HEK293 (cell line): ENCODE results near the gene CACNA1H.

Experiments used
- CTCF ChIA-PET: fragments of 350-600 bp; formaldehyde crosslinking; extraction: SDS; loops from one replicate; lab custom pipeline; 2021; ENCODE audit warnings: antibody characterized with exemption; lab: Yijun Ruan, JAX
- POLR2A ChIA-PET: fragments of 300-600 bp; formaldehyde crosslinking; extraction: SDS; loops from one replicate; lab custom pipeline; 2020; ENCODE audit warnings: antibody characterized with exemption, inconsistent platforms; lab: Yijun Ruan, JAX
- H3K27ac ChIP-seq: fragments of 200-500 bp; sonication (Bioruptor generic); 2 replicates; pipeline ENCODE4 v1.5.1; 2014; ENCODE audit warnings: low read depth, low read length, control low read depth, inconsistent platforms; ENCODE audit errors: extremely low read depth
- H3K36me3 ChIP-seq, 2 experiments: fragments of 200-500 bp in 1 of 2; sonication (Bioruptor generic) in 1 of 2; 1 replicate in 1 of 2; 2 replicates in 1 of 2; pipeline ENCODE4 v1.5.1; 2014 to 2017; ENCODE audit warnings: inconsistent platforms in 2 of 2, low read length in 2 of 2; ENCODE audit not compliant: control insufficient read depth in 2 of 2, insufficient read depth in 1 of 2
- H3K4me1 ChIP-seq: fragments of 200-500 bp; sonication (Bioruptor generic); 2 replicates; pipeline ENCODE4 v1.5.1; 2014; ENCODE audit warnings: mild to moderate bottlenecking, low read length, inconsistent platforms; ENCODE audit not compliant: control insufficient read depth, insufficient read depth
- H3K4me3 ChIP-seq: 2 replicates; pipeline ENCODE4 v1.5.1; 2011; ENCODE audit warnings: low read depth, mild to moderate bottlenecking, control low read depth, low read length, moderate library complexity
- H3K9me3 ChIP-seq: fragments of 200-500 bp; sonication (Bioruptor generic); 2 replicates; pipeline ENCODE4 v1.5.1; 2014; ENCODE audit warnings: low read depth, low read length, inconsistent platforms; ENCODE audit not compliant: control insufficient read depth, insufficient read depth
- GLIS1 ChIP-seq: fragments of 450-650 bp; formaldehyde crosslinking; IDR thresholded peaks from 2 replicates; pipeline ENCODE4 v1.5.1; 2016; ENCODE audit warnings: missing biosample characterization, missing genetic modification characterization
- KLF8 ChIP-seq: fragments of 450-650 bp; formaldehyde crosslinking; IDR thresholded peaks from 2 replicates; pipeline ENCODE4 v1.5.1; 2016; ENCODE audit warnings: missing biosample characterization, missing genetic modification characterization
- KLF9 ChIP-seq: fragments of 450-650 bp; formaldehyde crosslinking; IDR thresholded peaks from 2 replicates; pipeline ENCODE4 v1.5.1; 2016; ENCODE audit warnings: missing biosample characterization, missing genetic modification characterization, low read depth
- MEIS1 ChIP-seq: sonication (generic); formaldehyde crosslinking; IDR thresholded peaks from 2 replicates; pipeline ENCODE4 v1.8.1; 2022; ENCODE audit warnings: missing genetic modification reagents, mild to moderate bottlenecking, borderline replicate concordance
- OVOL3 ChIP-seq: fragments of 450-650 bp; formaldehyde crosslinking; IDR thresholded peaks from 2 replicates; pipeline ENCODE4 v1.5.1; 2016; ENCODE audit warnings: missing biosample characterization, missing genetic modification characterization
- SCRT1 ChIP-seq: fragments of 450-650 bp; formaldehyde crosslinking; IDR thresholded peaks from 2 replicates; pipeline ENCODE4 v1.5.1; 2016; ENCODE audit warnings: missing biosample characterization, missing genetic modification characterization, borderline replicate concordance
- SP3 ChIP-seq: fragments of 450-650 bp; formaldehyde crosslinking; IDR thresholded peaks from 2 replicates; pipeline ENCODE4 v1.5.1; 2016; ENCODE audit warnings: missing biosample characterization, missing genetic modification characterization
- YY1 ChIP-seq: fragments of 450-650 bp; formaldehyde crosslinking; IDR thresholded peaks from 2 replicates; pipeline ENCODE4 v1.5.1; 2018; ENCODE audit warnings: missing biosample characterization, missing genetic modification characterization
- ZBTB49 ChIP-seq: fragments of 450-650 bp; formaldehyde crosslinking; IDR thresholded peaks from 2 replicates; pipeline ENCODE4 v1.5.1; 2016; ENCODE audit warnings: missing biosample characterization, missing genetic modification characterization, low read depth
- ZFP3 ChIP-seq: fragments of 450-650 bp; formaldehyde crosslinking; IDR thresholded peaks from 2 replicates; pipeline ENCODE4 v1.5.1; 2016; ENCODE audit warnings: low read depth, missing biosample characterization, missing genetic modification characterization
- ZFP37 ChIP-seq: fragments of 450-650 bp; formaldehyde crosslinking; IDR thresholded peaks from 2 replicates; pipeline ENCODE4 v1.5.1; 2016; ENCODE audit warnings: missing biosample characterization, missing genetic modification characterization
- ZNF155 ChIP-seq: fragments of 450-650 bp; formaldehyde crosslinking; IDR thresholded peaks from 2 replicates; pipeline ENCODE4 v1.5.1; 2016; ENCODE audit warnings: missing biosample characterization, missing genetic modification characterization
- ZNF248 ChIP-seq: fragments of 450-650 bp; formaldehyde crosslinking; IDR thresholded peaks from 2 replicates; pipeline ENCODE4 v1.5.1; 2017; ENCODE audit warnings: missing biosample characterization, missing genetic modification characterization
- ZNF266 ChIP-seq: fragments of 450-650 bp; formaldehyde crosslinking; IDR thresholded peaks from 2 replicates; pipeline ENCODE4 v1.5.1; 2016; ENCODE audit warnings: missing biosample characterization, missing genetic modification characterization, low read depth
- ZNF292 ChIP-seq: fragments of 450-650 bp; formaldehyde crosslinking; IDR thresholded peaks from 2 replicates; pipeline ENCODE4 v1.5.1; 2016; ENCODE audit warnings: low read depth, missing biosample characterization, missing genetic modification characterization, borderline replicate concordance
- ZNF394 ChIP-seq: fragments of 450-650 bp; formaldehyde crosslinking; IDR thresholded peaks from 2 replicates; pipeline ENCODE4 v1.5.1; 2016; ENCODE audit warnings: missing biosample characterization, missing genetic modification characterization, mild to moderate bottlenecking, moderate library complexity, borderline replicate concordance
- ZNF521 ChIP-seq: fragments of 450-650 bp; formaldehyde crosslinking; IDR thresholded peaks from 2 replicates; pipeline ENCODE4 v1.5.1; 2017; ENCODE audit warnings: missing biosample characterization, mild to moderate bottlenecking, missing genetic modification characterization
- ZNF561 ChIP-seq: fragments of 450-650 bp; IDR thresholded peaks from 2 replicates; pipeline ENCODE4 v1.5.1; 2018; ENCODE audit warnings: missing biosample characterization, missing genetic modification characterization, borderline replicate concordance
- ZNF580 ChIP-seq: fragments of 450-650 bp; formaldehyde crosslinking; IDR thresholded peaks from 2 replicates; pipeline ENCODE4 v1.5.1; 2016; ENCODE audit warnings: missing biosample characterization, missing genetic modification characterization
- ZNF664 ChIP-seq: fragments of 450-650 bp; formaldehyde crosslinking; IDR thresholded peaks from 2 replicates; pipeline ENCODE4 v1.5.1; 2016; ENCODE audit warnings: missing biosample characterization, missing genetic modification characterization
- ZNF76 ChIP-seq: fragments of 450-650 bp; formaldehyde crosslinking; IDR thresholded peaks from 2 replicates; pipeline ENCODE4; 2016; ENCODE audit warnings: low read depth, missing biosample characterization, missing genetic modification characterization, borderline replicate concordance
- ZSCAN23 ChIP-seq: fragments of 450-650 bp; formaldehyde crosslinking; IDR thresholded peaks from 2 replicates; pipeline ENCODE4 v1.5.1; 2016; ENCODE audit warnings: missing biosample characterization, missing genetic modification characterization
- TF ChIP-seq, protein P1 (sequence below): fragments of 450-650 bp; formaldehyde crosslinking; IDR thresholded peaks from 2 replicates; pipeline ENCODE4 v1.5.1; 2016; ENCODE audit warnings: missing biosample characterization, missing genetic modification characterization
- TF ChIP-seq, protein P2 (sequence below): fragments of 450-650 bp; formaldehyde crosslinking; IDR thresholded peaks from 2 replicates; pipeline ENCODE4 v1.5.1; 2016; ENCODE audit warnings: missing biosample characterization, missing genetic modification characterization
- TF ChIP-seq, protein P3 (sequence below): fragments of 450-650 bp; formaldehyde crosslinking; IDR thresholded peaks from 2 replicates; pipeline ENCODE4 v1.5.1; 2017; ENCODE audit warnings: missing biosample characterization, mild to moderate bottlenecking, missing genetic modification characterization, moderate library complexity
- TF ChIP-seq, protein P4 (sequence below): fragments of 450-650 bp; formaldehyde crosslinking; IDR thresholded peaks from 2 replicates; pipeline ENCODE4 v1.5.1; 2016; ENCODE audit warnings: missing biosample characterization, missing genetic modification characterization

The CACNA1H gene

GRCh38 chr16:1258906-1259759, 106.2 kb downstream of the CACNA1H start:
- Histone ChIP-seq H3K4me3 (no peak overlapping the region; the same call in 1 of the 2 replicates), H3K36me3 (no peaks in the 10 kb centered on the region), H3K9me3 (no peaks in the 10 kb centered on the region), H3K4me1 (no peaks in the 10 kb centered on the region), H3K27ac (no peak overlapping the region)
- CTCF ChIA-PET, result no interaction called here
- POLR2A ChIA-PET, result interaction anchor here (0.6 kb wide), 1 partner anchor 154 kb away, joined by 9 read pairs; no protein-coding TSS in a partner anchor
- TF ChIP-seq GLIS1 (peak; percentile 50), ZNF76 (no peak), ZNF561 (tag by site-specific recombination) (no peak), ZNF580 (tag by site-specific recombination) (no peak), SP3 (tag by site-specific recombination) (peak; percentile 59; the same call in 1 of the 2 replicates), ZSCAN23 (tag by site-specific recombination) (no peak), SCRT1 (peak; percentile 74), MEIS1 (CRISPR knock-in tag) (no peak), ZNF266 (no peak), ZFP3 (tag by site-specific recombination) (no peak), OVOL3 (tag by site-specific recombination) (no peak), ZNF394 (tag by site-specific recombination) (no peak), YY1 (no peak), KLF8 (tag by site-specific recombination) (peak; percentile 31; the same call in 1 of the 2 replicates), KLF9 (tag by site-specific recombination) (no peak), ZFP37 (tag by site-specific recombination) (no peak), ZBTB49 (tag by site-specific recombination) (no peak), ZNF292 (tag by site-specific recombination) (no peak), ZNF521 (no peak), ZNF248 (tag by site-specific recombination) (no peak), ZNF155 (tag by site-specific recombination) (no peak), ZNF664 (no peak)
- TF ChIP-seq, protein P1, sequence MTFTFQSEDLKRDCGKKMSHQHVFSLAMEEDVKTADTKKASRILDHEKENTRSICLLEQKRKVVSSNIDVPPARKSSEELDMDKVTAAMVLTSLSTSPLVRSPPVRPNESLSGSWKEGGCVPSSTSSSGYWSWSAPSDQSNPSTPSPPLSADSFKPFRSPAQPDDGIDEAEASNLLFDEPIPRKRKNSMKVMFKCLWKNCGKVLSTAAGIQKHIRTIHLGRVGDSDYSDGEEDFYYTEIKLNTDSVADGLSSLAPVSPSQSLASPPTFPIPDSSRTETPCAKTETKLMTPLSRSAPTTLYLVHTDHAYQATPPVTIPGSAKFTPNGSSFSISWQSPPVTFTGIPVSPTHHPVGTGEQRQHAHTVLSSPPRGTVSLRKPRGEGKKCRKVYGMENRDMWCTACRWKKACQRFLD, result no peak
- TF ChIP-seq, protein P2, sequence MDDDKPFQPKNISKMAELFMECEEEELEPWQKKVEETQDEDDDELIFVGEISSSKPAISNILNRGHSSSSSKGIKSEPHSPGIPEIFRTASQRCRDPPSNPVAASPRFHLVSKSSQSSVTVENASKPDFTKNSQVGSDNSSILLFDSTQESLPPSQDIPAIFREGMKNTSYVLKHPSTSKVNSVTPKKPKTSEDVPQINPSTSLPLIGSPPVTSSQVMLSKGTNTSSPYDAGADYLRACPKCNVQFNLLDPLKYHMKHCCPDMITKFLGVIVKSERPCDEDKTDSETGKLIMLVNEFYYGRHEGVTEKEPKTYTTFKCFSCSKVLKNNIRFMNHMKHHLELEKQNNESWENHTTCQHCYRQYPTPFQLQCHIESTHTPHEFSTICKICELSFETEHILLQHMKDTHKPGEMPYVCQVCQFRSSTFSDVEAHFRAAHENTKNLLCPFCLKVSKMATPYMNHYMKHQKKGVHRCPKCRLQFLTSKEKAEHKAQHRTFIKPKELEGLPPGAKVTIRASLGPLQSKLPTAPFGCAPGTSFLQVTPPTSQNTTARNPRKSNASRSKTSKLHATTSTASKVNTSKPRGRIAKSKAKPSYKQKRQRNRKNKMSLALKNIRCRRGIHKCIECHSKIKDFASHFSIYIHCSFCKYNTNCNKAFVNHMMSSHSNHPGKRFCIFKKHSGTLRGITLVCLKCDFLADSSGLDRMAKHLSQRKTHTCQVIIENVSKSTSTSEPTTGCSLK, result no peak
- TF ChIP-seq, protein P3, sequence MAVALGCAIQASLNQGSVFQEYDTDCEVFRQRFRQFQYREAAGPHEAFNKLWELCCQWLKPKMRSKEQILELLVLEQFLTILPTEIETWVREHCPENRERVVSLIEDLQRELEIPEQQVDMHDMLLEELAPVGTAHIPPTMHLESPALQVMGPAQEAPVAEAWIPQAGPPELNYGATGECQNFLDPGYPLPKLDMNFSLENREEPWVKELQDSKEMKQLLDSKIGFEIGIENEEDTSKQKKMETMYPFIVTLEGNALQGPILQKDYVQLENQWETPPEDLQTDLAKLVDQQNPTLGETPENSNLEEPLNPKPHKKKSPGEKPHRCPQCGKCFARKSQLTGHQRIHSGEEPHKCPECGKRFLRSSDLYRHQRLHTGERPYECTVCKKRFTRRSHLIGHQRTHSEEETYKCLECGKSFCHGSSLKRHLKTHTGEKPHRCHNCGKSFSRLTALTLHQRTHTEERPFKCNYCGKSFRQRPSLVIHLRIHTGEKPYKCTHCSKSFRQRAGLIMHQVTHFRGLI (tag by site-specific recombination), result no peak
- TF ChIP-seq, protein P4, sequence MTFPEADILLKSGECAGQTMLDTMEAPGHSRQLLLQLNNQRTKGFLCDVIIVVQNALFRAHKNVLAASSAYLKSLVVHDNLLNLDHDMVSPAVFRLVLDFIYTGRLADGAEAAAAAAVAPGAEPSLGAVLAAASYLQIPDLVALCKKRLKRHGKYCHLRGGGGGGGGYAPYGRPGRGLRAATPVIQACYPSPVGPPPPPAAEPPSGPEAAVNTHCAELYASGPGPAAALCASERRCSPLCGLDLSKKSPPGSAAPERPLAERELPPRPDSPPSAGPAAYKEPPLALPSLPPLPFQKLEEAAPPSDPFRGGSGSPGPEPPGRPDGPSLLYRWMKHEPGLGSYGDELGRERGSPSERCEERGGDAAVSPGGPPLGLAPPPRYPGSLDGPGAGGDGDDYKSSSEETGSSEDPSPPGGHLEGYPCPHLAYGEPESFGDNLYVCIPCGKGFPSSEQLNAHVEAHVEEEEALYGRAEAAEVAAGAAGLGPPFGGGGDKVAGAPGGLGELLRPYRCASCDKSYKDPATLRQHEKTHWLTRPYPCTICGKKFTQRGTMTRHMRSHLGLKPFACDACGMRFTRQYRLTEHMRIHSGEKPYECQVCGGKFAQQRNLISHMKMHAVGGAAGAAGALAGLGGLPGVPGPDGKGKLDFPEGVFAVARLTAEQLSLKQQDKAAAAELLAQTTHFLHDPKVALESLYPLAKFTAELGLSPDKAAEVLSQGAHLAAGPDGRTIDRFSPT (tag by site-specific recombination), result no peak
